Endodermal cell (in vitro differentiated cells): ENCODE results near the gene SLC45A1. TPM values are rescaled to one million over a fixed set of nuclear protein-coding genes. Genes with fewer than 3 reads are reported as not detected.

Experiments
- DNase-seq: peaks from one replicate; pipeline ENCODE4 v3.0.0-alpha.2; 2017
- H3K27ac ChIP-seq: 2 replicates; pipeline ENCODE4 v1.5.1; 2013; ENCODE audit warnings: mild to moderate bottlenecking, low read depth, low read length, moderate library complexity
- H3K27me3 ChIP-seq: 2 replicates; pipeline ENCODE4 v1.6.1; 2013; ENCODE audit warnings: mild to moderate bottlenecking, low read length, moderate library complexity; ENCODE audit not compliant: insufficient read depth, control insufficient read depth, poor library complexity, severe bottlenecking
- H3K36me3 ChIP-seq: 2 replicates; pipeline ENCODE4 v1.7.0; 2013; ENCODE audit warnings: mild to moderate bottlenecking, low read length, moderate library complexity; ENCODE audit not compliant: control insufficient read depth, insufficient read depth
- H3K4me1 ChIP-seq: one replicate; pipeline ENCODE4 v1.7.0; 2013; ENCODE audit warnings: low read length; ENCODE audit not compliant: control insufficient read depth, insufficient read depth
- H3K4me3 ChIP-seq: 2 replicates; pipeline ENCODE4 v1.5.1; 2013; ENCODE audit warnings: mild to moderate bottlenecking, low read length, moderate library complexity
- H3K9ac ChIP-seq: 2 replicates; pipeline ENCODE4 v1.6.1; 2013; ENCODE audit warnings: mild to moderate bottlenecking, low read length, moderate library complexity; ENCODE audit not compliant: poor library complexity, severe bottlenecking; ENCODE audit errors: extremely low read depth
- H3K9me3 ChIP-seq: 2 replicates; pipeline ENCODE4 v1.6.1; 2013; ENCODE audit warnings: mild to moderate bottlenecking, low read length, moderate library complexity; ENCODE audit not compliant: control insufficient read depth
- H3K27ac Mint-ChIP-seq: 2 replicates; pipeline ENCODE4 v1.8.0; 2020; ENCODE audit warnings: mixed read lengths
- H3K27me3 Mint-ChIP-seq: 2 replicates; pipeline ENCODE4 v1.8.0; 2021; ENCODE audit warnings: mild to moderate bottlenecking, mixed read lengths; ENCODE audit not compliant: insufficient read depth
- H3K36me3 Mint-ChIP-seq: 2 replicates; pipeline ENCODE4 v1.8.0; 2020; ENCODE audit warnings: low read depth, mixed read lengths
- H3K4me1 Mint-ChIP-seq: 2 replicates; pipeline ENCODE4 v1.8.0; 2020; ENCODE audit warnings: mixed read lengths
- H3K4me3 Mint-ChIP-seq: 2 replicates; pipeline ENCODE4 v1.8.0; 2020; ENCODE audit warnings: mild to moderate bottlenecking, moderate library complexity, mixed read lengths
- H3K9me3 Mint-ChIP-seq: 2 replicates; pipeline ENCODE4 v1.8.0; 2020; ENCODE audit warnings: mild to moderate bottlenecking, mixed read lengths
- WGBS, 2 experiments: methylation state at CpG; one replicate each; pipeline versions ENCODE4 v1.1.5 to v1.1.7; 2013; ENCODE audit warnings: missing lambda C conversion rate in 2 of 2, mixed read lengths in 1 of 2; ENCODE audit not compliant: insufficient coverage in 1 of 2, insufficient read length in 1 of 2; 5-methylcytosine and 5-hydroxymethylcytosine counted together
- total RNA-seq, 2 donors: library from RNA; stranded (reverse); fragmentation: NEBNext Ultra II Directional in 1 of 2; extraction: Animal tissue kit (Norgen Biotek cat#: 25700) in 1 of 2; gene quantifications; 2 replicates in 1 of 2; 3 replicates in 1 of 2; pipeline ENCODE4 v1.2.1, GENCODE V29; 2021
- TF ChIP-seq, protein P1 (sequence below): fragments of 200-600 bp; sonication (generic); conservative IDR thresholded peaks from 2 replicates; pipeline ENCODE4 v1.5.0; 2021; ENCODE audit warnings: antibody characterized with exemption, mild to moderate bottlenecking

SLC45A1 gene
- total RNA-seq, 2 donors from 2014 or later, result 0.42 TPM; not detected in 1

DNA sequence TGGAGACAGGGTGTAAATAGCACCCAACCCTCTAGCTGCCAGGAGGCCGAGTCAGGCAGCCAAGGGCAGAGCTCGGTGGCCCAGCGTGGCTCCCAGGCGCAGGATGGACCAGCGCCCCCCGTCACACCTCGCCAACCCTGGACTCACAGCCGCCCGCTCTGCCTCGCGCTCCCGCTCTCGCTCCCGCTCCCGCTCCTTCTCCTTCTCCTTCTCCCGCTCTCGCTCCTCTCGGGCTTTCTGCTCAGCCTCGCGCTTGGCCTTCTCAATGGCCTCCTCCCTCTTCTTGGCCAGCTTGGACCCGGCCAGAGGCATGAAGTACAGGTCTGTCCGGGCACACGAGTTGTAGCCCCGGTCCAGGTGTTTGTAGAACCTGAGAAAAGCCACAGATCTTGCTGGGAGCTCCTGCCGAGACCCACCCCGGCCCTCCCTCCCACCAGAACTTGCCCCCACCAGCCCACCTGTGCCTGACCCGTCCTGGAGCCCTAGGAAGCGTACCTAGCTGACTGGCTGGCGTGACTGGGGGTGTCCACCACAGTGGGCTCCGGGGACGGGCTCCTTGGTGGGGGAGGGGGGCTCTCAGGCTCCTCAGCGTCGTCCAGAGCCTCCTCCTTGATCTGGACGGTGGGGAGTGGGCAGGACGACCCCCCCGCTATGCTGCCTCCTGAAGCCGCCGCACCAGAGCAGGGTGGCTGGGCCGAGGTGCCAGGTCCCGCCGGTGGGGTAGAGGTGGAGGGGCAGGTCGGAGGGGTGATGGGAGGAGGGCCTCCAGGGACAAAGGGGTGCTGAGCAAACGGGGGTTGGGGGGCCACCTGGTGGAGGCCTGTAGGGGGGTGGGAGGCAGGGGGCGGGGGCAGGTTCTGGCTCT is 41.9 kb downstream of the SLC45A1 start:
- H3K36me3 ChIP-seq, result peaks cover 78% of the 10 kb centered on the region
- no peaks in the 10 kb centered on the region for H3K4me1 ChIP-seq
- Mint-ChIP-seq H3K27ac (no peak overlapping the region), H3K36me3 (peaks cover 53% of the 10 kb centered on the region), H3K4me1 (no peaks in the 10 kb centered on the region), H3K4me3 (no peak overlapping the region), H3K27me3 (no peaks in the 10 kb centered on the region), H3K9me3 (no peaks in the 10 kb centered on the region)
- no peak overlapping the region for H3K4me3 ChIP-seq
- no peaks in the 10 kb centered on the region for H3K9me3 ChIP-seq
- WGBS, 2 experiments, result 97 to 100% methylated on average over 18 to 44 of the region's 44 CpGs
- H3K9ac ChIP-seq, result no peak overlapping the region
- no peak for DNase-seq
- H3K27ac ChIP-seq, result no peak overlapping the region
- TF ChIP-seq, protein P1, sequence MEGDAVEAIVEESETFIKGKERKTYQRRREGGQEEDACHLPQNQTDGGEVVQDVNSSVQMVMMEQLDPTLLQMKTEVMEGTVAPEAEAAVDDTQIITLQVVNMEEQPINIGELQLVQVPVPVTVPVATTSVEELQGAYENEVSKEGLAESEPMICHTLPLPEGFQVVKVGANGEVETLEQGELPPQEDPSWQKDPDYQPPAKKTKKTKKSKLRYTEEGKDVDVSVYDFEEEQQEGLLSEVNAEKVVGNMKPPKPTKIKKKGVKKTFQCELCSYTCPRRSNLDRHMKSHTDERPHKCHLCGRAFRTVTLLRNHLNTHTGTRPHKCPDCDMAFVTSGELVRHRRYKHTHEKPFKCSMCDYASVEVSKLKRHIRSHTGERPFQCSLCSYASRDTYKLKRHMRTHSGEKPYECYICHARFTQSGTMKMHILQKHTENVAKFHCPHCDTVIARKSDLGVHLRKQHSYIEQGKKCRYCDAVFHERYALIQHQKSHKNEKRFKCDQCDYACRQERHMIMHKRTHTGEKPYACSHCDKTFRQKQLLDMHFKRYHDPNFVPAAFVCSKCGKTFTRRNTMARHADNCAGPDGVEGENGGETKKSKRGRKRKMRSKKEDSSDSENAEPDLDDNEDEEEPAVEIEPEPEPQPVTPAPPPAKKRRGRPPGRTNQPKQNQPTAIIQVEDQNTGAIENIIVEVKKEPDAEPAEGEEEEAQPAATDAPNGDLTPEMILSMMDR, result no peak
- H3K27me3 ChIP-seq, result no peaks in the 10 kb centered on the region

DNA sequence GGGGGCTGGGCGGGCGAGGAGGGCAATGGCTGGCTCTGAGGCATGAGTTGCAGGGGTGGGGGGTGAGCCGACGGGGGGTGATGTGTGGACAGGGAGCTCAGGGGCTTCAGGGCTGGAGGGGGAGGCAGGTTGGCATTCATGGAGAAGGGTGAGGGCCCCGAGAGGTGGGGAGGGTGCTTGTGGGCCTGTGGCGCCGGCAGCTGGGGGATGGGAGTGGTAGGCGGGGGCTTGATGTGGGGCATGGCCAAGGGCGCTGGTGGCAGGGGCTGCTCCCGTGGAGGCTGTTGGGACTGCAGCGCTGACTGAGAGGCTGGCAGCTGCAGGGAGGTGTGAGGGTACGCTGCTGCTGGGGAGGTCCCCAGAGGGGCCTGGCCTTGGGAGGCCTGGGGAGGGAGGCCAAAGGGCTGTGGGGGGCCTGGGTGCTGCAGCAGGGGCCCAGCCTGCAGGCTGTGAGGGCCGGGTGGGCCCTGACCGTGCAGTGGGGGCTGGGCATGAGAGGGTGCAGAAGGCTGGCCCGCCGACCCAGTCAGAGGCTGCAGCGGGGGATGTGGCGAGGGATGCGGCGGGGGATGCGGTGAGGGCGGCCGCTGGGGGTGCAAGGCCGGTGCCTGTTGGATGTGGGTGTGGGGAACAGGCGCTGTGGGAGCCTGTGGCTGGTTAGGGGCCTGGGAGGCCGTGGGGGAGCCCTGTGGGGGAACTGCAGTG is 42.7 kb downstream of the SLC45A1 start:
- 94 to 96% methylated on average over 7 to 26 of the region's 26 CpGs for WGBS, 2 experiments
- Mint-ChIP-seq H3K36me3 (peaks cover 57% of the 10 kb centered on the region), H3K4me1 (no peaks in the 10 kb centered on the region), H3K9me3 (no peaks in the 10 kb centered on the region), H3K27ac (no peak overlapping the region), H3K27me3 (no peaks in the 10 kb centered on the region), H3K4me3 (no peak overlapping the region)
- H3K36me3 ChIP-seq, result peaks cover 78% of the 10 kb centered on the region
- peak overlapping the region; percentile 17 for H3K27ac ChIP-seq
- DNase-seq, result no peak
- no peaks in the 10 kb centered on the region for H3K9me3 ChIP-seq
- no peaks in the 10 kb centered on the region for H3K27me3 ChIP-seq
- H3K4me3 ChIP-seq, result no peak overlapping the region
- H3K9ac ChIP-seq, result no peak overlapping the region
- no peaks in the 10 kb centered on the region for H3K4me1 ChIP-seq
- TF ChIP-seq, protein P1, result no peak

- DNase-seq, result no peak
- H3K4me1 Mint-ChIP-seq, result no peaks in the 10 kb centered on the region
- peaks cover 59% of the 10 kb centered on the region for H3K36me3 Mint-ChIP-seq
- Histone ChIP-seq H3K36me3 (peaks cover 78% of the 10 kb centered on the region), H3K4me3 (no peak overlapping the region), H3K9ac (no peak overlapping the region), H3K9me3 (no peaks in the 10 kb centered on the region), H3K27ac (peak overlapping the region; percentile 17), H3K4me1 (no peaks in the 10 kb centered on the region), H3K27me3 (no peaks in the 10 kb centered on the region)
- 96 to 98% methylated on average over 14 to 21 of the region's 21 CpGs for WGBS, 2 experiments
- no peaks in the 10 kb centered on the region for H3K27me3 Mint-ChIP-seq
- TF ChIP-seq, protein P1, result no peak
- H3K27ac Mint-ChIP-seq, result no peak overlapping the region
- no peaks in the 10 kb centered on the region for H3K9me3 Mint-ChIP-seq
- no peak overlapping the region for H3K4me3 Mint-ChIP-seq
Measured at GRCh38 chr1:8361198-8361849, 43.4 kb downstream of the SLC45A1 start.
